Upper lobe of left lung (tissue), 6 donors: ENCODE results near the gene ZFR2. TPM values are rescaled to one million over a fixed set of nuclear protein-coding genes. Genes with fewer than 3 reads are reported as not detected.

ENCODE experiments used
- ATAC-seq, 2 donors: fragments of 200-7000 bp; cut with Tn5 transposase; one replicate each; pipeline ENCODE4 v1.9.1; 2022; ENCODE audit warnings: mild to moderate bottlenecking in 2 of 2, moderate library complexity in 2 of 2; ENCODE audit not compliant: low FRiP score in 2 of 2
- DNase-seq, 2 donors: peaks; one replicate each; pipeline ENCODE4 v3.0.0-alpha.2; 2019 to 2020
- H3K27ac ChIP-seq, 4 donors: fragments of 200-600 bp; sonication (generic); one replicate each; pipeline ENCODE4 v1.5.1; 2016 to 2019
- H3K27me3 ChIP-seq, 4 donors: fragments of 200-600 bp; sonication (generic); one replicate each; pipeline ENCODE4 v1.5.1; 2017 to 2019
- H3K36me3 ChIP-seq, 4 donors: fragments of 200-600 bp; sonication (generic); one replicate each; pipeline ENCODE4 v1.5.1; 2016 to 2019
- H3K4me1 ChIP-seq, 4 donors: fragments of 200-600 bp; sonication (generic); one replicate each; pipeline ENCODE4 v1.5.1; 2018 to 2019
- H3K4me3 ChIP-seq, 4 donors: fragments of 200-600 bp; sonication (generic); one replicate each; pipeline ENCODE4 v1.5.1; 2017 to 2019; ENCODE audit warnings: mild to moderate bottlenecking in 2 of 4, moderate library complexity in 1 of 4
- H3K9me3 ChIP-seq, 4 donors: fragments of 200-600 bp; sonication (generic); one replicate each; pipeline ENCODE4 v1.5.1; 2018 to 2019
- CTCF ChIP-seq, 6 experiments: fragments of 450-650 bp in 4 of 6; fragments of 200-600 bp in 2 of 6; sonication (generic) in 2 of 6; IDR thresholded peaks; one replicate each; pipeline ENCODE4 v1.5.1; 2016 to 2019; ENCODE audit warnings: antibody characterized with exemption in 6 of 6
- EP300 ChIP-seq, 4 donors: sonication (generic); formaldehyde crosslinking; IDR thresholded peaks; one replicate each; pipeline ENCODE4 v1.5.1; 2017; ENCODE audit warnings: antibody characterized with exemption in 4 of 4, control low read depth in 2 of 4
- POLR2A ChIP-seq, 4 donors: fragments of 450-650 bp; IDR thresholded peaks; one replicate each; pipeline ENCODE4 v1.5.1; 2016 to 2017; ENCODE audit warnings: antibody characterized with exemption in 4 of 4, mild to moderate bottlenecking in 2 of 4
- POLR2AphosphoS5 ChIP-seq, 2 donors: sonication (generic); formaldehyde crosslinking; IDR thresholded peaks; one replicate each; pipeline ENCODE4 v1.5.1; 2017; ENCODE audit warnings: antibody characterized with exemption in 2 of 2
- WGBS, 2 donors: methylation state at CpG; one replicate each; pipeline ENCODE4 v1.1.5; 2017 to 2018; 5-methylcytosine and 5-hydroxymethylcytosine counted together
- total RNA-seq, 6 donors: library from RNA; depleted of rRNA in 4 of 6; stranded (reverse); fragments of >200 nt in 4 of 6; gene quantifications; one replicate each; pipeline versions ENCODE4 v1.1.0 to v1.2.1, GENCODE V29; 2016 to 2021
- donor health status: DM: no; HTN: no; CAD: no; lungs with moderate emphysema.
- donor health status: DM: no; HTN: yes; CAD: no; lungs with severe emphysema.

ZFR2 gene
- total RNA-seq, 6 donors from 2014 or later: 0.11 to 4.2 (median 0.30) TPM; not detected in 3

- Histone ChIP-seq H3K9me3 (peaks cover 9 to 29% (median 20%) of the 10 kb centered on the region in 4 donors), H3K27me3 (no peaks in the 10 kb centered on the region), H3K36me3 (no peaks in the 10 kb centered on the region), H3K4me3 (no peak overlapping the region), H3K27ac (no peak overlapping the region), H3K4me1 (no peaks in the 10 kb centered on the region)
- ATAC-seq (no peak), DNase-seq (no peak)
- WGBS, 2 donors: 93 to 97% methylated on average over 6 to 11 of the region's 11 CpGs
- no peak for TF ChIP-seq POLR2A (IDR thresholded peaks at IDR 0.05)
- no peak for TF ChIP-seq POLR2AphosphoS5 (IDR thresholded peaks at IDR 0.05)
- TF ChIP-seq EP300 (IDR thresholded peaks at IDR 0.05): no peak
- TF ChIP-seq CTCF (IDR thresholded peaks at IDR 0.05): no peak
These were observed 17.3 kb downstream of the ZFR2 start for GRCh38 chr19:3851254-3852176.

GRCh38 chr19:3850320-3850972, 18.4 kb downstream of the ZFR2 start:
- no peak for ATAC-seq
- Histone ChIP-seq H3K4me1 (no peaks in the 10 kb centered on the region), H3K36me3 (no peaks in the 10 kb centered on the region), H3K9me3 (peaks cover 9 to 29% (median 20%) of the 10 kb centered on the region in 4 donors), H3K27me3 (no peaks in the 10 kb centered on the region), H3K4me3 (no peak overlapping the region), H3K27ac (no peak overlapping the region)
- no peak for TF ChIP-seq POLR2AphosphoS5 (IDR thresholded peaks at IDR 0.05)
- TF ChIP-seq EP300 (IDR thresholded peaks at IDR 0.05): no peak
- TF ChIP-seq POLR2A (IDR thresholded peaks at IDR 0.05): no peak
- TF ChIP-seq CTCF (IDR thresholded peaks at IDR 0.05): no peak
- DNase-seq: no peak
- 77 to 88% methylated on average over 6 of the region's 6 CpGs for WGBS, 2 donors

- H3K9me3 ChIP-seq: peaks cover 9 to 29% (median 20%) of the 10 kb centered on the region in 4 donors
- 76 to 83% methylated on average over 12 of the region's 12 CpGs for WGBS, 2 donors
- no peak for DNase-seq
- TF ChIP-seq POLR2A (IDR thresholded peaks at IDR 0.05) (no peak), CTCF (IDR thresholded peaks at IDR 0.05) (no peak), EP300 (IDR thresholded peaks at IDR 0.05) (no peak), POLR2AphosphoS5 (IDR thresholded peaks at IDR 0.05) (no peak)
- H3K27me3 ChIP-seq: no peaks in the 10 kb centered on the region
- H3K27ac ChIP-seq: no peak overlapping the region
- ATAC-seq: no peak
- no peaks in the 10 kb centered on the region for H3K36me3 ChIP-seq
- H3K4me1 ChIP-seq: no peaks in the 10 kb centered on the region
- no peak overlapping the region for H3K4me3 ChIP-seq
These were observed 19.1 kb downstream of the ZFR2 start for GRCh38 chr19:3849787-3850186.

GRCh38 chr19:3849092-3849491, 19.7 kb downstream of the ZFR2 start:
- no peak for ATAC-seq
- peaks cover 9 to 29% (median 20%) of the 10 kb centered on the region in 4 donors for H3K9me3 ChIP-seq
- WGBS, 2 donors: 48 to 67% methylated on average over 4 to 5 of the region's 5 CpGs

More at GRCh38 chr19:3849092-3849491, 19.7 kb downstream of the ZFR2 start:
- no peaks in the 10 kb centered on the region for H3K4me1 ChIP-seq
- H3K36me3 ChIP-seq: no peaks in the 10 kb centered on the region
- no peak for DNase-seq
- H3K27me3 ChIP-seq: no peaks in the 10 kb centered on the region
- H3K27ac ChIP-seq: no peak overlapping the region
- no peak overlapping the region for H3K4me3 ChIP-seq
- TF ChIP-seq CTCF (IDR thresholded peaks at IDR 0.05): peak in 4 of 6 experiments; percentile 7 to 27 (median 22)
- TF ChIP-seq POLR2AphosphoS5 (IDR thresholded peaks at IDR 0.05): no peak
- no peak for TF ChIP-seq POLR2A (IDR thresholded peaks at IDR 0.05)
- TF ChIP-seq EP300 (IDR thresholded peaks at IDR 0.05): no peak
